ENCODE results near the gene SH3TC1. TPM values are rescaled to one million over a fixed set of nuclear protein-coding genes. Genes with fewer than 3 reads are reported as not detected.

SH3TC1 gene
- polyA plus RNA-seq, 1 donor (not counting 4 experiments of a cell fraction or from before 2014, with no cell fraction given): 12.3 TPM

GRCh38 chr4:8239226-8239625 is 40.1 kb downstream of the SH3TC1 start:
- TF ChIP-seq EZH2 (IDR thresholded peaks at IDR 0.05; ENCODE audit: low read length) (no peak), CTCF (optimal IDR thresholded peaks at IDR 0.05 in 1 of 3, IDR thresholded peaks at IDR 0.05 in 1 of 3, conservative IDR thresholded peaks at IDR 0.05 in 1 of 3; ENCODE audit: extremely low read depth in 1 of 3, insufficient read depth in 2 of 3, low read length in 3 of 3) (no peak)
- Histone ChIP-seq H4K20me1 (ENCODE audit: control insufficient read depth, extremely low read depth, insufficient read depth, low read length) (peaks cover 2% of the 10 kb centered on the region), H3K9me3 (ENCODE audit: control insufficient read depth, low read depth, low read length) (no peaks in the 10 kb centered on the region), H3K79me2 (ENCODE audit: control insufficient read depth, insufficient read depth, low read length) (no peaks in the 10 kb centered on the region), H3K9ac (ENCODE audit: control insufficient read depth, extremely low read depth, insufficient read depth, low read length) (no peak overlapping the region), H3K27ac (ENCODE audit: control insufficient read depth, insufficient read depth, low read length) (no peak overlapping the region), H3K4me3 (ENCODE audit: control insufficient read depth in 2 of 3, extremely low read depth in 1 of 3, insufficient read depth in 2 of 3, low read depth in 1 of 3, low read length in 3 of 3) (no peak overlapping the region), H3K4me2 (ENCODE audit: control insufficient read depth, extremely low read depth, insufficient read depth, low read depth, low read length) (no peak overlapping the region), H3K4me1 (ENCODE audit: control insufficient read depth, extremely low read depth, insufficient read depth, low read length) (no peaks in the 10 kb centered on the region), H2AFZ (ENCODE audit: control insufficient read depth, low read length) (no peak overlapping the region), H3K36me3 (ENCODE audit: control insufficient read depth in 2 of 2, extremely low read depth in 1 of 2, insufficient read depth in 2 of 2, low read length in 2 of 2) (peaks cover 23 to 56% of the 10 kb centered on the region in 2 experiments), H3K27me3 (ENCODE audit: control insufficient read depth, extremely low read depth, insufficient read depth, low read length) (no peaks in the 10 kb centered on the region), H3K9me1 (ENCODE audit: control insufficient read depth, extremely low read depth, insufficient read depth, low read length) (peaks cover 3% of the 10 kb centered on the region)
- FAIRE-seq: no peak
- DNase-seq (ENCODE audit: low read depth, low spot score): no peak
- dilution Hi-C loops (cut with MboI; ENCODE audit: extremely low pct_ligation_motif_present, low sequenced_read_pairs): no loop called here

- dilution Hi-C loops (cut with MboI; ENCODE audit: extremely low pct_ligation_motif_present, low sequenced_read_pairs): no loop called here
Observed at GRCh38 chr4:8239661-8240060, 40.6 kb downstream of the SH3TC1 start.

More at GRCh38 chr4:8239661-8240060, 40.6 kb downstream of the SH3TC1 start:
- Histone ChIP-seq H4K20me1 (ENCODE audit: control insufficient read depth, extremely low read depth, insufficient read depth, low read length) (peaks cover 2% of the 10 kb centered on the region), H3K4me2 (ENCODE audit: control insufficient read depth, extremely low read depth, insufficient read depth, low read depth, low read length) (no peak overlapping the region), H3K9me3 (ENCODE audit: control insufficient read depth, low read depth, low read length) (no peaks in the 10 kb centered on the region), H2AFZ (ENCODE audit: control insufficient read depth, low read length) (no peak overlapping the region), H3K9ac (ENCODE audit: control insufficient read depth, extremely low read depth, insufficient read depth, low read length) (no peak overlapping the region), H3K27ac (ENCODE audit: control insufficient read depth, insufficient read depth, low read length) (no peak overlapping the region), H3K9me1 (ENCODE audit: control insufficient read depth, extremely low read depth, insufficient read depth, low read length) (peaks cover 1% of the 10 kb centered on the region), H3K4me3 (ENCODE audit: control insufficient read depth in 2 of 3, extremely low read depth in 1 of 3, insufficient read depth in 2 of 3, low read depth in 1 of 3, low read length in 3 of 3) (no peak overlapping the region), H3K4me1 (ENCODE audit: control insufficient read depth, extremely low read depth, insufficient read depth, low read length) (no peaks in the 10 kb centered on the region), H3K27me3 (ENCODE audit: control insufficient read depth, extremely low read depth, insufficient read depth, low read length) (no peaks in the 10 kb centered on the region), H3K79me2 (ENCODE audit: control insufficient read depth, insufficient read depth, low read length) (no peaks in the 10 kb centered on the region), H3K36me3 (ENCODE audit: control insufficient read depth in 2 of 2, extremely low read depth in 1 of 2, insufficient read depth in 2 of 2, low read length in 2 of 2) (peaks cover 23 to 54% of the 10 kb centered on the region in 2 experiments)
- DNase-seq (ENCODE audit: low read depth, low spot score): no peak
- TF ChIP-seq EZH2 (IDR thresholded peaks at IDR 0.05; ENCODE audit: low read length): no peak
- TF ChIP-seq CTCF (optimal IDR thresholded peaks at IDR 0.05 in 1 of 3, IDR thresholded peaks at IDR 0.05 in 1 of 3, conservative IDR thresholded peaks at IDR 0.05 in 1 of 3; ENCODE audit: extremely low read depth in 1 of 3, insufficient read depth in 2 of 3, low read length in 3 of 3): no peak
- no peak for FAIRE-seq

All from keratinocyte (primary cell).